Nephron (organoid): ENCODE results near the gene TIE1.

Source experiments
- H3K27ac Mint-ChIP-seq, 3 experiments: 2 replicates each; pipeline ENCODE4 v1.8.0; 2020; ENCODE audit warnings: mixed read lengths in 3 of 3, mild to moderate bottlenecking in 2 of 3, moderate library complexity in 1 of 3
- H3K27me3 Mint-ChIP-seq: 2 replicates; pipeline ENCODE4 v1.8.0; 2021; ENCODE audit warnings: low read depth, mild to moderate bottlenecking, moderate library complexity, mixed read lengths
- H3K36me3 Mint-ChIP-seq: 2 replicates; pipeline ENCODE4 v1.8.0; 2020; ENCODE audit warnings: low read depth, mixed read lengths
- H3K4me1 Mint-ChIP-seq: 2 replicates; pipeline ENCODE4 v1.8.0; 2020; ENCODE audit warnings: mixed read lengths
- H3K4me3 Mint-ChIP-seq, 3 experiments: 2 replicates each; pipeline ENCODE4 v1.8.0; 2020; ENCODE audit warnings: mild to moderate bottlenecking in 3 of 3, mixed read lengths in 3 of 3, moderate library complexity in 2 of 3
- H3K9me3 Mint-ChIP-seq: 2 replicates; pipeline ENCODE4 v1.8.0; 2020; ENCODE audit warnings: mixed read lengths
- TF ChIP-seq, protein P1 (sequence below), 3 experiments: fragments of 200-600 bp; sonication (generic); IDR thresholded peaks; one replicate each; pipeline ENCODE4 v1.5.0; 2021; ENCODE audit warnings: antibody characterized with exemption in 3 of 3; ENCODE audit not compliant: unreplicated experiment in 3 of 3

Gene TIE1

GRCh38 chr1:43359696-43360095, 58.9 kb downstream of the TIE1 start:
- Mint-ChIP-seq H3K27me3 (no peaks in the 10 kb centered on the region), H3K36me3 (peaks cover 42% of the 10 kb centered on the region), H3K27ac (no peak overlapping the region), H3K9me3 (no peaks in the 10 kb centered on the region), H3K4me1 (peaks cover 39% of the 10 kb centered on the region), H3K4me3 (peak overlapping the region; percentile 91 to 95 (median 94))
- TF ChIP-seq, protein P1, sequence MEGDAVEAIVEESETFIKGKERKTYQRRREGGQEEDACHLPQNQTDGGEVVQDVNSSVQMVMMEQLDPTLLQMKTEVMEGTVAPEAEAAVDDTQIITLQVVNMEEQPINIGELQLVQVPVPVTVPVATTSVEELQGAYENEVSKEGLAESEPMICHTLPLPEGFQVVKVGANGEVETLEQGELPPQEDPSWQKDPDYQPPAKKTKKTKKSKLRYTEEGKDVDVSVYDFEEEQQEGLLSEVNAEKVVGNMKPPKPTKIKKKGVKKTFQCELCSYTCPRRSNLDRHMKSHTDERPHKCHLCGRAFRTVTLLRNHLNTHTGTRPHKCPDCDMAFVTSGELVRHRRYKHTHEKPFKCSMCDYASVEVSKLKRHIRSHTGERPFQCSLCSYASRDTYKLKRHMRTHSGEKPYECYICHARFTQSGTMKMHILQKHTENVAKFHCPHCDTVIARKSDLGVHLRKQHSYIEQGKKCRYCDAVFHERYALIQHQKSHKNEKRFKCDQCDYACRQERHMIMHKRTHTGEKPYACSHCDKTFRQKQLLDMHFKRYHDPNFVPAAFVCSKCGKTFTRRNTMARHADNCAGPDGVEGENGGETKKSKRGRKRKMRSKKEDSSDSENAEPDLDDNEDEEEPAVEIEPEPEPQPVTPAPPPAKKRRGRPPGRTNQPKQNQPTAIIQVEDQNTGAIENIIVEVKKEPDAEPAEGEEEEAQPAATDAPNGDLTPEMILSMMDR (IDR thresholded peaks at IDR 0.05; ENCODE audit: unreplicated experiment in 3 of 3): no peak

DNA sequence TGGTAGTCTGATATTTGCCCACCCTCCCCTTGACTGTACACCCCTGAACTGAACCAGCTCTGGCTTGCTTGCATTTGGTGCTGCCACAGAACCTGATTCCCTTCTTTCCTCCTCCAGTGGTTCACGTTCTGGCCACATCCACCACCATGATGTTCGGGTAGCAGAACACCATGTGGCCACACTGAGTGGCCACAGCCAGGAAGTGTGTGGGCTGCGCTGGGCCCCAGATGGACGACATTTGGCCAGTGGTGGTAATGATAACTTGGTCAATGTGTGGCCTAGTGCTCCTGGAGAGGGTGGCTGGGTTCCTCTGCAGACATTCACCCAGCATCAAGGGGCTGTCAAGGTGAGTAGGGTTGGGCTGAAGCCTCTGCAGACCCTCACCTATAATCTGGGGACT, 59.8 kb downstream of the TIE1 start:
- Mint-ChIP-seq H3K27me3 (no peaks in the 10 kb centered on the region), H3K36me3 (peaks cover 49% of the 10 kb centered on the region), H3K27ac (no peak overlapping the region), H3K4me3 (peak overlapping the region; percentile 91 to 95 (median 94)), H3K4me1 (peaks cover 46% of the 10 kb centered on the region), H3K9me3 (no peaks in the 10 kb centered on the region)
- TF ChIP-seq, protein P1 (IDR thresholded peaks at IDR 0.05; ENCODE audit: unreplicated experiment in 3 of 3): no peak

- peaks cover 49% of the 10 kb centered on the region for H3K4me1 Mint-ChIP-seq
- TF ChIP-seq, protein P1 (IDR thresholded peaks at IDR 0.05; ENCODE audit: unreplicated experiment in 3 of 3): no peak
- peaks cover 54% of the 10 kb centered on the region for H3K36me3 Mint-ChIP-seq
- no peaks in the 10 kb centered on the region for H3K27me3 Mint-ChIP-seq
- peak overlapping the region; percentile 47 to 52 (median 52) for H3K4me3 Mint-ChIP-seq
- H3K9me3 Mint-ChIP-seq: no peaks in the 10 kb centered on the region
- H3K27ac Mint-ChIP-seq: peak overlapping the region in 1 of 3 experiments; percentile 77
Observed at GRCh38 chr1:43363283-43363934, 62.6 kb downstream of the TIE1 start.

- H3K27ac Mint-ChIP-seq: no peak overlapping the region
- peaks cover 54% of the 10 kb centered on the region for H3K36me3 Mint-ChIP-seq
- H3K4me3 Mint-ChIP-seq: peak overlapping the region; percentile 3 to 52 (median 33)
- H3K4me1 Mint-ChIP-seq: peaks cover 47% of the 10 kb centered on the region
- H3K9me3 Mint-ChIP-seq: no peaks in the 10 kb centered on the region
- TF ChIP-seq, protein P1 (IDR thresholded peaks at IDR 0.05; ENCODE audit: unreplicated experiment in 3 of 3): no peak
- no peaks in the 10 kb centered on the region for H3K27me3 Mint-ChIP-seq
Observed at GRCh38 chr1:43363935-43364525, 63.2 kb downstream of the TIE1 start.

GRCh38 chr1:43365678-43366077, 64.9 kb downstream of the TIE1 start:
- H3K4me1 Mint-ChIP-seq: peaks cover 37% of the 10 kb centered on the region
- H3K27ac Mint-ChIP-seq: peak overlapping the region; percentile 1 to 16 (median 7)
- peaks cover 48% of the 10 kb centered on the region for H3K36me3 Mint-ChIP-seq
- TF ChIP-seq, protein P1 (IDR thresholded peaks at IDR 0.05; ENCODE audit: unreplicated experiment in 3 of 3): no peak
- H3K27me3 Mint-ChIP-seq: no peaks in the 10 kb centered on the region
- H3K4me3 Mint-ChIP-seq: peak overlapping the region; percentile 69 to 84 (median 81)
- no peaks in the 10 kb centered on the region for H3K9me3 Mint-ChIP-seq

GRCh38 chr1:43366179-43366578, 65.4 kb downstream of the TIE1 start:
- Mint-ChIP-seq H3K36me3 (peaks cover 44% of the 10 kb centered on the region), H3K4me1 (peaks cover 34% of the 10 kb centered on the region), H3K27ac (peak overlapping the region in 1 of 3 experiments; percentile 62), H3K9me3 (no peaks in the 10 kb centered on the region), H3K4me3 (peak overlapping the region; percentile 83 to 85 (median 84)), H3K27me3 (no peaks in the 10 kb centered on the region)
- TF ChIP-seq, protein P1 (IDR thresholded peaks at IDR 0.05; ENCODE audit: unreplicated experiment in 3 of 3): no peak
